Renal cortical epithelial cell (primary cell): ENCODE data around the gene DOHH. TPM values are rescaled to one million over a fixed set of nuclear protein-coding genes. Genes with fewer than 3 reads are reported as not detected.

Experiments
- DNase-seq: peaks from one replicate; pipeline ENCODE4 v3.0.0-alpha.2; 2011; ENCODE audit warnings: low read depth
- total RNA-seq: library from RNA; depleted of rRNA; stranded (reverse); fragments of >200 nt; gene quantifications from 2 replicates; pipeline ENCODE4 v1.2.3, GENCODE V29; 2014

Gene DOHH
- total RNA-seq, 1 donor from 2014 or later: 21.6 TPM

GRCh38 chr19:3441986-3442329 is 58.5 kb downstream of the DOHH start:
- no peak for DNase-seq

DNA sequence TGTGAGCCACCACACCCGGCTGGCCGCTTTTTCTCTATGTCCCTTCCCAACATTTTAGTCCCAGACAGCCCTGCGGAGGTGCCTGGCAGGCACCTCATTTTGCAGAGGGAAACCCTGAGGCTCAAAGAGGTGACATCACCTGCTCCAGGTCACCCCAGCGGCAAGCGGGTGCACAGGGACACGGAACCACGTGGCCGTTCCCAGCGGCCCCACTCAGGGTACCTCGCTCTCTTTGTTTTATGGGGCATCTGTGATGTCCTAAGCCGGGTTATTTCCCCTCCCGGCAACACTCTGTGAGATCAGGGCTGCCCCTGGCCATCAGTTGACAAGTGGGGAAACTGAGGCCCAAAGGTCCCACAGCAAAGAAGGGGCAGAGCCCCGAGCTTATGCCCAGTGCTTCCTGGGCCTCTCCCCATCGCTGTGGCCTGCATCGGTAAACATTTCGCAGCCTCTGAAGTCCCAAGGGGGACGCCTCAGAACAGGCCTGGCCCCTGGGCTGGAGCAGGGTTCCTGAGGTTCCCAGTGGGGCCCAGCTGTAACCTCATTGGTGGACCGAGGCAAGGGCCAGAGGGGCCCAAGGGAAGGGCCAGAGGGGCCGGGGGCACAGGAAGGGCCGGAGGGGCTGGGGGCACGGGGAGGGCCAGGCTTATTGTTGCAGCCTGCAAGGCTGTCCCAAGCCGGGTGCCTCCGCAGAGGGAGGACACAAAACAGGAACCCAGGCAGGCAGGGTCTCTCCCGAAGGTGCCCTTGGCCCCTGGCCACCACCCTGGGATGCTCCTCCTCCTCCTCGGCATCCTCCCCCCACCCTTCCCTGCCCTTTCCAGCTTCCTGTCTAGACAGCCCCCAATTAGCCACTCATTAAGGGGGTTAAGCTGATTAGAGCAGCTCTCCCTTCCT is 59.1 kb downstream of the DOHH start:
- no peak for DNase-seq

Other genes with a start within 250 kb of the DOHH start
- 17.2 and 107 TPM in 2 replicates for gene NFIC, start 134.1 kb downstream of the DOHH start, total RNA-seq
- gene SMIM24, start 20.1 kb downstream of the DOHH start, total RNA-seq: 0.35 and 0.50 TPM in 2 replicates
- 2.1 TPM in 1 of 2 replicates, not detected in the other for gene SMIM44, start 17.2 kb downstream of the DOHH start, total RNA-seq
- 45.1 and 60.3 TPM in 2 replicates for gene FZR1, start 5.6 kb upstream of the DOHH start, total RNA-seq
- gene TEKTIP1, start 38.5 kb upstream of the DOHH start, total RNA-seq: not detected in 2 replicates
- gene MFSD12, start 56.9 kb upstream of the DOHH start, total RNA-seq: 156 and 227 TPM in 2 replicates
- gene HMG20B, start 72.3 kb upstream of the DOHH start, total RNA-seq: 84.2 and 93.8 TPM in 2 replicates
- gene GIPC3, start 84.8 kb upstream of the DOHH start, total RNA-seq: not detected in 2 replicates
- gene TBXA2R, start 106.2 kb upstream of the DOHH start, total RNA-seq: 0.50 TPM in 1 of 2 replicates, not detected in the other
- 19.1 and 32.4 TPM in 2 replicates for gene CACTIN, start 126.1 kb upstream of the DOHH start, total RNA-seq
- gene PIP5K1C, start 199.8 kb upstream of the DOHH start, total RNA-seq: 8.0 and 38.4 TPM in 2 replicates
- 1.1 and 11.5 TPM in 2 replicates for gene TJP3, start 207.7 kb upstream of the DOHH start, total RNA-seq